AG20443 (cell line): ENCODE results near the gene NDUFS2.
A peak's percentile ranks its signal among the peaks of the same experiment; 100 is the strongest.

Experiments used
- DNase-seq: peaks from one replicate; pipeline ENCODE4 v3.0.0; 2012; ENCODE audit warnings: low spot score, mixed read lengths

NDUFS2 gene

GRCh38 chr1:161201836-161202712 lies at the start of gene NDUFS2:
Gene NDUFS2, plus strand, starts transcription at chr1:161202367. Its CDS starts 19 bp downstream, at chr1:161202386.
- peak; percentile 93 for DNase-seq

- DNase-seq = no peak
These were observed 49.0 kb upstream of the NDUFS2 start for GRCh38 chr1:161153176-161153575.

GRCh38 chr1:161153682-161154337 lies 48.4 kb upstream of the NDUFS2 start, which contains the start of gene UFC1:
Gene UFC1, plus strand, starts transcription at chr1:161153978. Its CDS starts 20 bp downstream, at chr1:161153998.
- DNase-seq = peak; percentile 87

DNA sequence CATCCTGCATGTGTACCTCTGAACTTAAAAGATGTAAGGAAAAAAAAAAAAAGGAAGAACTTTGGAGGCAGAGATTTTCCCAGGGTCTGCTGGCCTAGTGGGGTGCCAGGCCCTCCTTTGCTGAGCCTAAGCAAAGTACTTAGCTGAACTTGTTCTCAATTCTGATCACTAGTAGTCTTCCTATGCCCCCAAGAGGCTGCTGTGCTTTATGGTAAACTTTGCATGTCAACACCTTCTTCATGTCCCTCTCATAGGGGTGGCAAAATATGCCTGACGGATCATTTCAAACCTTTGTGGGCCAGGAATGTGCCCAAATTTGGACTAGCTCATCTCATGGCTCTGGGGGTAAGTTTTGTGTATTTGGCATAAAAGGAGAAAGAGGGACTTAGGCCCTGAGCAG lies 44.3 kb upstream of the NDUFS2 start:
- DNase-seq = no peak

DNA sequence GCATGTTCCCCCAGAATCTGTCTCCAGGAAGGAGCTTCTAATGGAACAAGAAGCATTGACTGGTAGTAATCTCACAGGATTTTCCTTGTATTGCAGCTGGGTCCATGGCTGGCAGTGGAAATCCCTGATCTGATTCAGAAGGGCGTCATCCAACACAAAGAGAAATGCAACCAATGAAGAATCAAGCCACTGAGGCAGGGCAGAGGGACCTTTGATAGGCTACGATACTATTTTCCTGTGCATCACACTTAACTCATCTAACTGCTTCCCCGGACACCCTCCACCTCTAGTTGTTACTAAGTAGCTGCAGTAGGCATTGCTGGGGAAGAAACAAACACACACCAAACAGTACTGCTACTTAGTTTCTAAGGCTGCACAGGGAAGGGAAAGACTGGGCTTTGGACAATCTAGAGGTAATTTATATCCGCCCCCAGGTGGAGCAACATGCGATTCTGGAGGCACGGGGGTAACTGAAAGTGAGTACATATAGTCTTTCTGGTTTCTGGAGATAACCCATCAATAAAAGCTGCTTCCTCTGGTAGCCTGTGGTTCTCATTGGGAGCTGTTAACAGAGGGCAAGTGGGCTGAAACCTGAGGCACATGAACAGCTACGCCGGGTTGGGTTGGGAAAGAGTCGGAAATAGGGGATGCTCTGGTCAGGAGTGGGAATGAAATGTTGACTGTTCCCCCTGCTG lies 43.7 kb upstream of the NDUFS2 start:
- no peak for DNase-seq

DNA sequence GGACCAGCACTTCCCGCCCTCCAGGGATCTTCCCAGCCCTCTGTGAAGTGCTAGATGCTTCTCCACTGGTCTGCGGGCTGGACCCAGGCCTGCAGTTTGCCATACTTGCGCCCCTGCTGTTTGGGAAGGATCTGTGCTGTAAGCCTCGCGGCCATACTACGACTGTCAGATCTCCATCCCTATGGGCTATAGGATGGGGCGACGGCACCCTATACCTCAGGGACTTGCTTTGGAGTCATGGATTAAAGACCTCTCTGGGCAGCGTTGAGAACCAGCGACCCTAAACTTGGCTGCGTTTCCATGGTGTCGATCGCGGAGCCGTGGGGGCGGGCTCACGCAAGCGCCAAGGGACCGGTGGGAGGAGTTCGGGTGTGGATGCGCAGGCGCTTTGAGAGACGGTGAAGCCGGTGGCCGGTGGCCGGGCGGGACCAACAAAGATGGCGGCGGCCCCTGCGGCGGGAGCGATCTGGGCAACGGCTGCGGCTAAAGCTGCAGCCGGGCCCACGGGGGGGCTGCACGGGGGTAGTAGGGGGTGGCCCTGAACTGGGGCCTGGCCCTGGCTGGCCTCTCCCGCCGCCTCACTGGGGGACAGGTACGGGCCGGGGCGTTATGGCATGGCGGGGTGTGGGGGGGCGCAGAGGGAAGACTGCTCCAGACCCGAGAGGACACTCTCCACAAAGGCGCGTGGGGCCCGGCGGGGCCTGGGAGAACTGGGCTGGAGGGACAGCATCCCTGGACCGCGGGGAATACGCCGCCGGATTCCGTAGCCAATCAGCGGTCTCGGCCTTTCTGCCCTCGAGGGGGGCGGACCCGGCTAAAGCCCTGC lies 42.9 kb upstream of the NDUFS2 start, which contains the start of gene USP21:
USP21 (plus strand) TSS at position 414 of the 826 bp plus-strand sequence. CDS start 1,141 bp downstream, outside the sequence.
- peak; percentile 99 for DNase-seq

DNA sequence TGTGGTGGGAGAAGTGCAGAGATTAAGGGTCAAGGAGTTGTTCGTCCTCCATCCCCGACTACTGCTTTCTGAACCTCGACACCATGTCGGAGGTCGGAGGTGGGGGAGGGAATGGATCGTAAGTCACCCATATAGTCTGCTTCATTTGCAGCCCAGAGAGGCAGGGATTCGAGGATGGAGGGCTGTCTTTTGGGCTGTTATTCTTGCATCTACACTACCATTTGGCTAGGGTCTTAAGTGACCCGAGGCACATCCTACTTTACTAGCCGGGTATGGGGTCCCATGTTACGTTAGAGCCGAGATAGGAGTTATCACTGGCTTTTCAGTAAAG lies 42.3 kb upstream of the NDUFS2 start:
- DNase-seq = no peak

GRCh38 chr1:161160671-161161145 lies 41.5 kb upstream of the NDUFS2 start:
- no peak for DNase-seq

DNA sequence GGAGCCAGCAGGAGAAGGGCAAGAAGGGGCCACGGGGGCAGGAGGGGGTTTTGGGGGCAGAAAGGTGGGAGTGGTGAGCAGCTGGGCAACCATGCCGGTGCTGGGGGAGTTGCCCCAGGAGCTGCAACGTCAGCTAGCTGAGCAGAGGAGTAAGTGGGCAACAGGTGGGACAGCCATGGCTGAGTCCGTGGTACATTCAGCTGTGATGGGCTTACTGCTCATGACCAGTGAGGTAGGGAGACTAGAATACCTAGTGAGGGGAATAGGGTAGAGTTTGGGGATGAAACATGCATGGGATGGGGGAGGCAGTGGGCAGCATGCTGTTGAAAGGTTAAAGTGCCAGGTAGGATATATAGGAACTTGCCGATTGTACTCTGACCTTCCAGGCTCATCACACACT lies 40.5 kb upstream of the NDUFS2 start:
- no peak for DNase-seq

DNA sequence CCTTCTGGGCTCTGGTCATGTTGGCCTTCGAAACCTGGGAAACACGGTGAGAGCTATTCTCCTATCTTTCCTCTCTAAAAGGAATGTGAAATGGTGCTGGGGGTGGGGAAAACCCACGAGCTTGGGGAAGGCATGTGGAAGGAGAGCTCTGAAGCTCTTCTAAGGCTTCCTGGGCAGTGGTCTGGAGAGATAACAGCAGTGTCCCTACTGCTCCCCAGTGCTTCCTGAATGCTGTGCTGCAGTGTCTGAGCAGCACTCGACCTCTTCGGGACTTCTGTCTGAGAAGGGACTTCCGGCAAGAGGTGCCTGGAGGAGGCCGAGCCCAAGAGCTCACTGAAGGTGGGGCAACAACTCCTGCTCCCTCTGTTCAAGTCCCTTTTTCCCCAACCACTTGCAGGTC lies 40.1 kb upstream of the NDUFS2 start:
- DNase-seq = no peak

DNA sequence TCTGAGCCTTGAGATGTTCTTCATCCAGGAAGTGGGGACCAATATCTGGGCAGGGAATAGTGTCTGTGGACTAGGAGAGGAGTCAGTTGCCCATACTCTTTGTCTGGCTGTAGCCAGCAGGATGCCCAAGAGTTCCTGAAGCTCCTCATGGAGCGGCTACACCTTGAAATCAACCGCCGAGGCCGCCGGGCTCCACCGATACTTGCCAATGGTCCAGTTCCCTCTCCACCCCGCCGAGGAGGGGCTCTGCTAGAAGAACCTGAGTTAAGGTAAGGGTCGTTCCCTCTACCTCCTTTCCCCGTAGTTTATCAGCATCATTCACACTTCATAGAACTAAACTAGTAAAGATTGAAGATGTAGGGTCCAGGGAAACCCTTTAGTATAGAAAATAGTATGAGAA lies 39.4 kb upstream of the NDUFS2 start:
- no peak for DNase-seq

DNA sequence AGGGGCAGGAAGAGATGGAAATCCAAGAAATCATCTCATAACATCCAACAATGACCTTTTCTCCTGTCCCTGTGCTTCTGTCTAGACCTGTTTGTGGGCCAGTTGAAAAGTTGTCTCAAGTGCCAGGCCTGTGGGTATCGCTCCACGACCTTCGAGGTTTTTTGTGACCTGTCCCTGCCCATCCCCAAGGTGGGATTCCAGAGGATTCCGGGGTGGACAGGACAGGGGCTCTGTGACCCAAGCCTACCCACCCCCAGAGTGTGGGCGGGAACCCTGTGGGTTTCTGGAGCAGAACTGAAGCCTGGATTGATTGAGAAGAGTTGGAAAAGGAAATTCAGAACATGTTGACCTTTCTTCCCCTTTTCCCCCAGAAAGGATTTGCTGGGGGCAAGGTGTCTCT lies 38.4 kb upstream of the NDUFS2 start:
- DNase-seq = no peak

GRCh38 chr1:161164901-161165610 lies 37.1 kb upstream of the NDUFS2 start:
- DNase-seq = no peak

DNA sequence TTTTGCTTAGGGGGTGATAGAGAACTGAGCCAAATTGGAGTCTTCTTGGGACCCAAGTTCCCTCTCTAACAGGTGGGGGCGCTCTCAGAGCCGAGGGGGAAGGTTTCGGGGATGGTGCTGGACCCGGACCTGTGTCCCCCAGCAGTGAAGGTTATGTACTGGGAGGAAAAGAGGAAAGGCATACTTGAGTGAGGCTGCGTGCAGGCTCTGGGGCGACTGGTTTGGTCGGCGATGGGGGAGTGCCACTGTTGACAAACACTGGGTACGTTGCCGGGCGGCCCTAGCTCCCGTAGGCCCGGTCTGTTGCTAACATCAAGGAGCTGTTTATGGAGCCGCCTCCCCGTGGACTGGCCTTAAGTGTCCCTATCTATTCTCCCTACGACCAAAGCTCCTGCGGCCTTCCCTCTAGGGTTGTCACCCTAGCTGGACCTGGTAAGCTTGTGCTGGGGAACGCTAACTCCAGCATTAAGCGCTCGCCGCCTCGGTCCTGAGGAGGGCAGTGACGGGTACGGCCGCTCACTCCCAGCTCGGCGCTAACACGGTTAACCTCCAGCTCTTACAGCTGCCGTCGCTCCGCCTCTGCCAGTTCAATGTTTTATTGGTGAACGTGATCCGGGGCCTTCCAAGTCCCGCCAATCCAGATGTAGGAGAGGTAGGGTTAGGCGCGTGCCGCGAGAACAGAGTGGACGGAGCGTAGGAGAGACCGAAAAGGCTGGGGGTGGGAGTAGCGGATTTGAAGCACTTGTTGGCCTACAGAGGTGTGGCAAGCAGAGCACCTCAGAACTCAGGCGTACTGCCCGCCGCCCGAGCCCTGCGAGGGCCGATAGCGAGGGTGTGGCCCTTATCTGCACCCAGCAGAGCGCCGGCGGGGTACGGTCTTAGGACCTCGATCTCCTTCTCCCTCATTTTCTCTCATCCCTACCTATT lies 36.2 kb upstream of the NDUFS2 start, which contains the start of gene PPOX:
PPOX (plus strand) TSS at position 685 of the 927 bp plus-strand sequence. CDS start 422 bp downstream, outside the sequence.
- peak; percentile 91 for DNase-seq

DNA sequence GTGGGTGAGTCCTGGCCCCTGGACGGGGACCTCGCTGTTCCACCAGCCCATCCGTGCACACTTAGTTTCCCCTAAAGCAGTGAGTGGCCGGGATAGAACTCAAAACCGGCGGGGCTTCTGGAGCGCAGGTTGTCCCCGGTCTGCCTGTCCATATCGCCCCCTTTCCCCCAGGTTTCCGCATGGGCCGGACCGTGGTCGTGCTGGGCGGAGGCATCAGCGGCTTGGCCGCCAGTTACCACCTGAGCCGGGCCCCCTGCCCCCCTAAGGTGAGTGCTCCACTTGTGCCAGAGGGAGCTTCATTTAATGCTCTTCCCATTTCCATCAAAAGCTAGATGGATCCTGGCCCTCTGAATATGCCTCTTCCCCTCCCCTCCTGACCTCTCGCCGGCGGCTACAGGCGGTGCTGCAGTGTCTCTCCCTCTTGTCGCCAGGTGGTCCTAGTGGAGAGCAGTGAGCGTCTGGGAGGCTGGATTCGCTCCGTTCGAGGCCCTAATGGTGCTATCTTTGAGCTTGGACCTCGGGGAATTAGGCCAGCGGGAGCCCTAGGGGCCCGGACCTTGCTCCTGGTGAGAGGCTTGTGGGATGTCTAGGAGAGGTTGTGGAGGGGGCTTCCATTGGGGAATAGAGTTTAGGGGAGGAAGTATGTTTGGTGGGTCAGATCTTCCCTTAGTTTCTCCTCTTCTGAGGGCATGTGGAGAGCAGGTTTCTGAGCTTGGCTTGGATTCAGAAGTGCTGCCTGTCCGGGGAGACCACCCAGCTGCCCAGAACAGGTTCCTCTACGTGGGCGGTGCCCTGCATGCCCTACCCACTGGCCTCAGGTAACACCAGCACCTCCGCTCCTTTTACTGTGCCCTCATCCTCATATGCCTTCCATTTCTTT lies 35.3 kb upstream of the NDUFS2 start:
- DNase-seq = no peak

DNA sequence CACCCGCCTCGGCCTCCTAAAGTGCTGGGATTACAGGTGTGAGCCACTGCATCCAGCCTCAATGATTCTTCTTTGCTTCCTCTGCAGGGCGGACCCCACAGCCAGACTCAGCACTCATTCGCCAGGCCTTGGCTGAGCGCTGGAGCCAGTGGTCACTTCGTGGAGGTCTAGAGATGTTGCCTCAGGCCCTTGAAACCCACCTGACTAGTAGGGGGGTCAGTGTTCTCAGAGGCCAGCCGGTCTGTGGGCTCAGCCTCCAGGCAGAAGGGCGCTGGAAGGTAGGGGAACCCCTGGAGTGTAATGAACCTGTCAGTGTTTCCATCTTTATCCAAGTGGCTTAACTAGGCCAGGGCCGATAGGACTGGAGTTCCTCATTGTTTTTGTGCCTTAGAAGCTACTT lies 33.3 kb upstream of the NDUFS2 start:
- DNase-seq = no peak

DNA sequence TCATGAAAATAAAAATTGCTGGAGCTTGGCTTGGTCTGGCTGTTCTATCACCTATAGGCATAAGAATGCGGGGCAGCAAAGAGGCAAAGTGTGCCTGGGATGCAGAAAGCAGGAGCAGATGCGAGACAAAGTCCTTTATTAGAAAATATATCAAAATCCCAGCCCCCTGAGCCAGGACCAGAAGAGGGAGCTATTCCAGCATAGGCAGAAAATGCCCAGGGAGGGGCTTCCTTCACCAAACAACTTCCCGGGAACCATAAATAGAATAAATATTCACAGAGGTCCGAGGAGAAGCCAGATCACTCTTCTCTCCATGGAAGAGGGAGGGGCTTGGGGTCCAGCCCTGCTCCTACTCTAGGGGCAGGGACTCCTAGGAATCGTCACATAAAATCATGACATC lies 31.0 kb upstream of the NDUFS2 start:
- no peak for DNase-seq

DNA sequence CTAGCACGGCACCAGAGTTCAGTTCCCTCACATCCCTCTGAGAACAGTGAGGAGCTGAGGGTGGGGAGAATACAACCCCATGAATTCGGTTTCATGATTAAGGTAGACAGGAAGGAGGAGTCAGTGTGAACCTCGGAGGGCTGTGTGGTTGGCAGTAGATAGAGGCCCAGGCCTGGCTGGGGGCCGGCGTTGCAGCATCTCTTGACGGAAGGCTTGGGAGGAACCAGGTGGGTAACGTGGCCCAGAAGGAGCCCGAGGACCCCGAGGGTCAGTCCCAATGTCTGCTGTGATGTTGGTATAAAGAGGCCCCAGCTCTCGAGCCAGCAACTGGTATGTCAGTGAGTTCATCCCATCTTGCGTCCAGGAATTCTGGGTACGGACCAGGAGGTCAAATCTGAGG lies 30.5 kb upstream of the NDUFS2 start:
- DNase-seq = no peak

GRCh38 chr1:161172349-161172748 lies 29.8 kb upstream of the NDUFS2 start:
- DNase-seq = no peak
